Hematopoietic multipotent progenitor cell (in vitro differentiated cells): ENCODE measurements around the gene TMEM11. TPM values are rescaled to one million over a fixed set of nuclear protein-coding genes. Genes with fewer than 3 reads are reported as not detected.
"Not testable (repeated sequence)": the region's sequence is repeated elsewhere in the genome, so short reads cannot be mapped to it uniquely, and the experiment has no call there.

ENCODE experiments used
- DNase-seq, 3 donors: peaks; one replicate each; pipeline ENCODE4 v3.0.0-alpha.2; 2011 to 2015; ENCODE audit warnings: low read depth in 2 of 3, low spot score in 2 of 3
- total RNA-seq: library from RNA; depleted of rRNA; stranded (reverse); fragments of >200 nt; gene quantifications from one replicate; pipeline ENCODE4 v1.2.3, GENCODE V29; 2012

The TMEM11 gene
- total RNA-seq, 1 donor = 32.9 TPM

- DNase-seq = no peak
Observed at GRCh38 chr17:21242780-21243515, 29.0 kb upstream of the TMEM11 start.

- no peak for DNase-seq
Observed at GRCh38 chr17:21242026-21242697, 28.2 kb upstream of the TMEM11 start.

DNA sequence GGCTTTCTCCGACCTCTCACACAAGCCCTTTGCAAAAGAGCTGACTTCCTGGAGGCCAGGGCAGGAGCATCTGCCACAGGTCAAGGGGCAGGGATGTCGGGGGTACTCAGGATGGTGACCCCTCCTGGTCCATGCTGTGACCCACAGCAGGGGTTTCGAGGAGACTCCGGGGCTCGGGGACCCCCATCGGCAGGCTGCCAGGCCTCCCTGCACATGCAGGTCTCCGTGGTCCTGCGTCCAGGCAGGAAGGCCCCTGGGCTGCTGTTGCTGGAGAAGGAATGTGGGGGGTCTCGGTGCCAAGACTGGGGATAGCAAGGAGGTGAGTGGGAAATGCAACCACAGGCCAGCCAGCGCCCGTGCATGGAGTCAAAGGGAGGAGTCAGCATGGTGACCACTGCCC is 27.6 kb upstream of the TMEM11 start:
- no peak for DNase-seq

DNA sequence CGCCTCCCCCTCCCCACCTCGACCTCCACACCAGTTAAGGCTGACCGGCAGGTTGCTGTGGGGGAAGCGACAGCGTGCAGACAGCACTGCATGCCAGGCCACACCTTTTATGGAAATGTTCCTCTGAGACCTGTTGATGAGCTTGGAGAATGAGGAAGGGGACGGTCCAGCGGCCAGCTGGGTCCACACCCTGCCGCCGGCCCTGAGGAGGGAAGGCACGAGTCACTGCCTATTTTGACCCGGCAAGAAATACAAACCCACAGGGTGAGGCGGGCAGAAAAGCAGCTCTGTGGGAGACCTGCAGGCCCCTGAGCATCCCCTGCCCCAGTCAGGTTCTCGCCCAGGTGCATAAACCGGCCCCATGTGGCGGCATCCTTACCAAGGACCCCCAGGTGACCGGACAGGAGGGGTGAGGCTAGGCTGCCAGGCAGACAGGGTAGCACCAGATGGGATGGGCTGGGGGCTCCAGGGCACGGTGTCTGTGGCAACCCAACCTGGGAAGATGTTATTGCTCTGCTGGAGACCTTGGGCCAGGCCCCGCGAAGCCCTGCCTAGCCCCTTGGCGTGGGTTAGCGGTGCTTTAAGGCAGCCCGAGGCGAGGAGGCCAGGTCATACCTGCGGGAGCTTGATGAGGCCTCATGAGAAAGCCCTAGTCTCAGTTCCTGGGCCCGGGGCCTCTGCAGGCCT is 26.6 kb upstream of the TMEM11 start:
- no peak for DNase-seq

GRCh38 chr17:21239680-21240368 is 25.9 kb upstream of the TMEM11 start:
- peak in 2 of 3 donors; percentile 18 to 36 for DNase-seq

GRCh38 chr17:21235921-21236320 is 22.0 kb upstream of the TMEM11 start:
- no peak for DNase-seq

- DNase-seq = no peak
Observed at GRCh38 chr17:21233581-21234347, 19.8 kb upstream of the TMEM11 start.

- no peak for DNase-seq
Observed at GRCh38 chr17:21232033-21232749, 18.2 kb upstream of the TMEM11 start.

DNA sequence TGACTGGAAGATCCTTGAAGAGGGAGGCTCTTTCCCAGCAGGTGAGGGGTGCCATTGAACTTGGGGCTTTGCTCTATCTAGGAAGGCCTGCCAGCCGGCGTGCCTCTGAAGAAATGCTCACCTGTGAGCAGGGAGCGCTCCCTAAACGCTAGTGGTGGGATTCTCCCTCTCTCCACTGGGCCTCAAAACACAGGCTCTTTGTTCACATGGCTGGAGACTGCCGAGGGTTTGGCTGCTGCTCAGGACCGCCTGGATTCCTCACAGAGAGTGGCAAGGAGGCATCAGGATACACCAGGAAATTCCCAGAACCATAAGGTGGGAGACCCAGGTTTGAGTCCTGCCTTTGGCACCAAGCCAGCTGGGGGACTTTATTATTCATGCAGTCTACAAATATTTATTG is 17.6 kb upstream of the TMEM11 start:
- DNase-seq = no peak

DNA sequence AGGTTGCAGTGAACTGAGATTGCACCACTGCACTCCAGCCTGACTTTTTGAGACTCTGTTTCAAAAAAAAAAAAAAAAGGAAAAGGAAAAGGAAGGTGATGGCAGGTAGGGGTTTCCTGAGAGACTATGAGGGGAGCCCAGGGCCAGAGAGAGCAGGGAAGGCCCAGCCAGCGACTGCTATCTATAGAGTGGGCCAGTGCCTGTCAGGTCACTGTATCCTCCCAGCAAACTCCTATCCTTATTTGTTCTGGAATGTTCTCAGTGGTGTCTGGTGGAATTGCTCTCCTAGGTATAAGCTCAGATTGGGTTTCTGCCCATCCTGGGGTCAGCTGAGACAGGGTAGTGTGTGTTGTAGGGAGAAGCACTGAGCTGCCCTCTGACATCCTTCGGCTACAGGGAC is 14.9 kb upstream of the TMEM11 start:
- no peak for DNase-seq

- DNase-seq = no peak
Observed at GRCh38 chr17:21228111-21228510, 14.2 kb upstream of the TMEM11 start.

- not testable (repeated sequence) for DNase-seq
Observed at GRCh38 chr17:21227277-21227676, 13.3 kb upstream of the TMEM11 start.

- DNase-seq = no peak
Observed at GRCh38 chr17:21223086-21223485, 9.1 kb upstream of the TMEM11 start.

GRCh38 chr17:21218831-21219380 is 4.9 kb upstream of the TMEM11 start:
- no peak for DNase-seq

- DNase-seq = peak in 1 of 3 donors; percentile 49
Observed at GRCh38 chr17:21218101-21218500, 4.1 kb upstream of the TMEM11 start.

DNA sequence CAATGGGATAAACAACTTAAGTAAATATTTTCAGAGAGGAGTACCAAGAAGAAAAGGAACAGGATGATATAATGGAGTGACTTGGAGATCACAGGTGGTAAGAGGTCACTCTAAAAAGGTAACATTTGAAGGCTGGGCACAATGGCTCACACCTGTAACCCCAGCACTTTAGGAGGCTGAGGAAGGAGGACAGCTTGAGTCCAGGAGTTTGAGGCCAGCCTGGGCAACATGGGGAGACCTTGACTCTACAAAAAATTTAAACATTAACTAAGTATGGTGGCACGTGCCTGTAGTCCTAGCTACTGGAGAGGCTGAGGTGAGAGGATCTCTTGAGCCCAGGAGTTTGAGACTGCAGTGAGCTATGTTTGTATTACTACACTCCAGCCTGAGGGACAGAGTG is 3.4 kb upstream of the TMEM11 start:
- no peak for DNase-seq

- no peak for DNase-seq
Observed at GRCh38 chr17:21215935-21216334, 2.0 kb upstream of the TMEM11 start.

GRCh38 chr17:21214777-21215541 is 998 bp upstream of the TMEM11 start:
- DNase-seq = peak in 1 of 3 donors; percentile 21

GRCh38 chr17:21213638-21214014 is 335 bp downstream of the TMEM11 start:
- DNase-seq = no peak
